H1 (cell line): ENCODE data around the gene FBXO38. TPM values are rescaled to one million over a fixed set of nuclear protein-coding genes. Genes with fewer than 3 reads are reported as not detected.

Experiments used
- ATF3 ChIP-seq: IDR thresholded peaks from 2 replicates; pipeline ENCODE4 v1.6.1; 2011; ENCODE audit warnings: low read depth, mild to moderate bottlenecking, low read length; ENCODE audit not compliant: insufficient read depth
- BRCA1 ChIP-seq: IDR thresholded peaks from 2 replicates; pipeline ENCODE4 v1.6.1; 2012; ENCODE audit warnings: low read depth, low read length, improper control_type of control experiment
- CTBP2 ChIP-seq: IDR thresholded peaks from 2 replicates; pipeline ENCODE4 v1.7.0; 2011; ENCODE audit warnings: borderline replicate concordance, mild to moderate bottlenecking, moderate library complexity, mixed read lengths, low read length; ENCODE audit not compliant: insufficient read depth, insufficient read length
- EP300 ChIP-seq, 2 experiments: IDR thresholded peaks; 1 replicate in 1 of 2; 2 replicates in 1 of 2; pipeline ENCODE4 v1.6.1; 2011 to 2012; ENCODE audit warnings: low read depth in 2 of 2, low read length in 2 of 2, mild to moderate bottlenecking in 2 of 2, borderline replicate concordance in 1 of 2, inconsistent platforms in 1 of 2, moderate library complexity in 1 of 2
- KDM4A ChIP-seq: IDR thresholded peaks from one replicate; pipeline ENCODE4 v1.7.1; 2012; ENCODE audit warnings: low read depth, mild to moderate bottlenecking, moderate library complexity, low read length, inconsistent platforms; ENCODE audit not compliant: severe bottlenecking
- polyA plus RNA-seq, 7 experiments: library from polyadenylated mRNA; depleted of rRNA in 3 of 7; stranded (reverse) in 5 of 7; unstranded in 2 of 7; fragments of >200 nt in 5 of 7; fragments of 200-250 nt in 2 of 7; gene quantifications; 1 replicate in 5 of 7; 2 replicates in 1 of 7; 4 replicates in 1 of 7; pipeline versions ENCODE4 v1.2.1 to v1.2.3, GENCODE V29; 2011 to 2013; ENCODE audit warnings: missing spikeins in 2 of 7, mixed read lengths in 2 of 7
- total RNA-seq: library from RNA; stranded (reverse); fragmentation: NEBNext Ultra II Directional; extraction: Animal tissue kit (Norgen Biotek cat#: 25700); gene quantifications from 2 replicates; pipeline ENCODE4 v1.2.1, GENCODE V29; 2021
- TF ChIP-seq, protein P1 (sequence below): IDR thresholded peaks from 2 replicates; pipeline ENCODE4 v1.6.1; 2012; ENCODE audit warnings: inconsistent platforms

FBXO38 gene
- total and polyA plus RNA-seq, 2 of the 8 experiments (the other 6 are each of a cell fraction or from before 2014, with no cell fraction given): 9.1 to 34.3 TPM

DNA sequence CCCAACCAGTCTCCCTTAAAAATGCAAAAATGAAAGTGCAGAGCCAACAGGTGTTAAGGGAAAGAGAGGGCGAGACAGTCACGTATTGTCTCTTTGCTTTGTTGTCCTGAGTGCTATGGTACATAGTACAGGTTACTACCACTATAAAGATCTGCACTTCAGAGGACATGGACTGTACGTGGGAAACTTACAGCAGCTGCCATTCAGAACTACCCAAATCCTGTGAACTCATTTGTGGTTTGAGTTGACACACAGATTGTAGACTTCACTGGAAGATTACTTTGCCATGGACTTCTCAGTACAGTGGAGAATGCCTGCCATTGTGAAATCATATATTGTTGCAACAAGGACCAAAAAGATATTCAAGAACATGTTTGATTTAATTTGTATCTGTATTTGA lies 34.8 kb downstream of the FBXO38 start (continued):
- TF ChIP-seq ATF3: no peak
- TF ChIP-seq, protein P1, sequence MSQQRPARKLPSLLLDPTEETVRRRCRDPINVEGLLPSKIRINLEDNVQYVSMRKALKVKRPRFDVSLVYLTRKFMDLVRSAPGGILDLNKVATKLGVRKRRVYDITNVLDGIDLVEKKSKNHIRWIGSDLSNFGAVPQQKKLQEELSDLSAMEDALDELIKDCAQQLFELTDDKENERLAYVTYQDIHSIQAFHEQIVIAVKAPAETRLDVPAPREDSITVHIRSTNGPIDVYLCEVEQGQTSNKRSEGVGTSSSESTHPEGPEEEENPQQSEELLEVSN: no peak
- TF ChIP-seq KDM4A: no peak
- TF ChIP-seq BRCA1: no peak
- no peak for TF ChIP-seq CTBP2
- TF ChIP-seq EP300 (IDR thresholded peaks at IDR 0.05; ENCODE audit: borderline replicate concordance in 1 of 2, low read depth in 2 of 2, low read length in 2 of 2): no peak
